Panc1 (cell line): ENCODE results near the gene CARMIL3. TPM values are rescaled to one million over a fixed set of nuclear protein-coding genes. Genes with fewer than 3 reads are reported as not detected.
"Not testable (repeated sequence)": the region's sequence is repeated elsewhere in the genome, so short reads cannot be mapped to it uniquely, and the experiment has no call there.

Source experiments
- ATAC-seq: fragments of 200-7000 bp; cut with Tn5 transposase; 2 replicates; pipeline ENCODE4 v1.9.1; 2020; ENCODE audit warnings: mild to moderate bottlenecking, moderate library complexity
- BruUV-seq: library from RNA; stranded (reverse); fragments of 400-500 nt; replicated peaks from 2 replicates; lab custom pipeline; 2021; lab: Mats Ljungman, UMichigan
- CTCF ChIA-PET: fragments of 300-600 bp; sonication (Branson Sonifier 250); formaldehyde crosslinking; loops from one replicate; lab custom pipeline; 2022; ENCODE audit warnings: antibody characterized with exemption; lab: Charles Lee
- POLR2A ChIA-PET: fragments of 300-600 bp; sonication (Branson Sonifier 250); formaldehyde crosslinking; loops from one replicate; lab custom pipeline; 2022; ENCODE audit warnings: antibody characterized with exemption; lab: Charles Lee
- DNase-seq: peaks from one replicate; pipeline ENCODE4 v3.0.0-alpha.2; 2010; ENCODE audit warnings: low read depth, low spot score
- H3K27ac ChIP-seq: 2 replicates; pipeline ENCODE4 v1.5.1; 2011; ENCODE audit warnings: mild to moderate bottlenecking, low read length, inconsistent platforms
- H3K27me3 ChIP-seq: fragments of 200-500 bp; sonication (Bioruptor generic); 2 replicates; pipeline ENCODE4 v1.6.0; 2014; ENCODE audit warnings: low read length, inconsistent platforms; ENCODE audit not compliant: control insufficient read depth, insufficient read depth
- H3K36me3 ChIP-seq: fragments of 200-500 bp; sonication (Bioruptor generic); 2 replicates; pipeline ENCODE4 v1.5.1; 2014; ENCODE audit warnings: inconsistent platforms, mild to moderate bottlenecking, low read length, moderate library complexity; ENCODE audit not compliant: control insufficient read depth, insufficient read depth
- H3K4me1 ChIP-seq: 2 replicates; pipeline ENCODE4 v1.5.1; 2011; ENCODE audit warnings: inconsistent platforms, mild to moderate bottlenecking, low read length, moderate library complexity; ENCODE audit not compliant: control insufficient read depth, insufficient read depth
- H3K4me3 ChIP-seq, 2 experiments: 2 replicates each; pipeline ENCODE4 v1.5.1; 2011 to 2012; ENCODE audit warnings: low read depth in 2 of 2, low read length in 2 of 2, mild to moderate bottlenecking in 2 of 2, inconsistent platforms in 1 of 2, moderate library complexity in 1 of 2
- H3K9me3 ChIP-seq: fragments of 200-500 bp; sonication (Bioruptor generic); 2 replicates; pipeline ENCODE4 v1.5.1; 2014; ENCODE audit warnings: low read depth, mild to moderate bottlenecking, inconsistent platforms, low read length, moderate library complexity; ENCODE audit not compliant: control insufficient read depth, insufficient read depth
- CTCF ChIP-seq: fragments of 450-650 bp; IDR thresholded peaks from 2 replicates; pipeline ENCODE4 v1.5.1; 2017; ENCODE audit warnings: mild to moderate bottlenecking
- POLR2AphosphoS5 ChIP-seq: IDR thresholded peaks from 2 replicates; pipeline ENCODE4 v1.6.1; 2012; ENCODE audit warnings: mild to moderate bottlenecking, low read depth, low read length, moderate library complexity
- REST ChIP-seq, 2 experiments: IDR thresholded peaks; 2 replicates each; pipeline ENCODE4 v1.6.1; 2011 to 2012; ENCODE audit warnings: low read depth in 2 of 2, control low read depth in 1 of 2, low read length in 1 of 2, mild to moderate bottlenecking in 1 of 2, moderate library complexity in 1 of 2; ENCODE audit not compliant: insufficient read depth in 1 of 2
- SIN3A ChIP-seq: IDR thresholded peaks from 2 replicates; pipeline ENCODE4 v1.6.1; 2012; ENCODE audit warnings: low read depth, mild to moderate bottlenecking, low read length, moderate library complexity, borderline replicate concordance; ENCODE audit not compliant: insufficient read depth
- TCF7L2 ChIP-seq: IDR thresholded peaks from 2 replicates; pipeline ENCODE4 v1.6.1; 2011; ENCODE audit warnings: mild to moderate bottlenecking, low read depth, low read length, inconsistent platforms
- in situ Hi-C: cut with HindIII; loops from 2 replicates; pipeline ENCODE4 v1.10.0; 2016; ENCODE audit warnings: low sequenced_read_pairs, low pct_unique_long_range_greater_than_20kb
- intact Hi-C: fragments of 100-400 bp; cut with micrococcal nuclease; formaldehyde crosslinking; loops from one replicate; pipeline ENCODE4 v1.10.0; 2022; ENCODE audit not compliant: unreplicated experiment
- total RNA-seq: library from RNA; stranded (reverse); gene quantifications from one replicate; pipeline ENCODE4 v1.2.1, GENCODE V29; 2021; ENCODE audit not compliant: unreplicated experiment

The CARMIL3 gene
- total RNA-seq, 1 experiment from 2014 or later = 0.15 TPM

GRCh38 chr14:24032727-24033418, 18.9 kb upstream of the CARMIL3 start:
- no TSS peak for BruUV-seq
- ATAC-seq (no peak), DNase-seq (no peak)
- no peaks in the 10 kb centered on the region for H3K36me3 ChIP-seq
- H3K9me3 ChIP-seq = no peaks in the 10 kb centered on the region; the same call in 1 of the 2 replicates
- POLR2A ChIA-PET = no interaction called here
- CTCF ChIA-PET = no interaction called here
- no peaks in the 10 kb centered on the region for H3K27me3 ChIP-seq
- H3K4me1 ChIP-seq = no peaks in the 10 kb centered on the region
- in situ Hi-C loops = no loop called here
- H3K27ac ChIP-seq = no peak overlapping the region
- no peak for TF ChIP-seq TCF7L2
- no peak for TF ChIP-seq POLR2AphosphoS5
- no peak for TF ChIP-seq SIN3A
- no peak for TF ChIP-seq CTCF
- TF ChIP-seq REST (IDR thresholded peaks at IDR 0.05; ENCODE audit: insufficient read depth in 1 of 2, low read depth in 2 of 2, low read length in 1 of 2) = no peak
- intact Hi-C loops = no loop called here
- H3K4me3 ChIP-seq = no peak overlapping the region

GRCh38 chr14:24035769-24036168, 16.0 kb upstream of the CARMIL3 start:
- POLR2A ChIA-PET, in situ Hi-C loops, CTCF ChIA-PET, intact Hi-C loops, H3K27ac ChIP-seq, DNase-seq, H3K36me3 ChIP-seq, H3K27me3 ChIP-seq, BruUV-seq, H3K9me3 ChIP-seq, H3K4me1 ChIP-seq: not testable (repeated sequence)
- ATAC-seq = peak; percentile 57
- H3K4me3 ChIP-seq = peak overlapping the region; percentile 48 to 57
